ENCODE measurements around the gene IQSEC2. TPM values are rescaled to one million over a fixed set of nuclear protein-coding genes. Genes with fewer than 3 reads are reported as not detected.

IQSEC2 gene
- total and polyA plus RNA-seq, 4 donors, result 9.0 to 24.6 (median 17.4) TPM

DNA sequence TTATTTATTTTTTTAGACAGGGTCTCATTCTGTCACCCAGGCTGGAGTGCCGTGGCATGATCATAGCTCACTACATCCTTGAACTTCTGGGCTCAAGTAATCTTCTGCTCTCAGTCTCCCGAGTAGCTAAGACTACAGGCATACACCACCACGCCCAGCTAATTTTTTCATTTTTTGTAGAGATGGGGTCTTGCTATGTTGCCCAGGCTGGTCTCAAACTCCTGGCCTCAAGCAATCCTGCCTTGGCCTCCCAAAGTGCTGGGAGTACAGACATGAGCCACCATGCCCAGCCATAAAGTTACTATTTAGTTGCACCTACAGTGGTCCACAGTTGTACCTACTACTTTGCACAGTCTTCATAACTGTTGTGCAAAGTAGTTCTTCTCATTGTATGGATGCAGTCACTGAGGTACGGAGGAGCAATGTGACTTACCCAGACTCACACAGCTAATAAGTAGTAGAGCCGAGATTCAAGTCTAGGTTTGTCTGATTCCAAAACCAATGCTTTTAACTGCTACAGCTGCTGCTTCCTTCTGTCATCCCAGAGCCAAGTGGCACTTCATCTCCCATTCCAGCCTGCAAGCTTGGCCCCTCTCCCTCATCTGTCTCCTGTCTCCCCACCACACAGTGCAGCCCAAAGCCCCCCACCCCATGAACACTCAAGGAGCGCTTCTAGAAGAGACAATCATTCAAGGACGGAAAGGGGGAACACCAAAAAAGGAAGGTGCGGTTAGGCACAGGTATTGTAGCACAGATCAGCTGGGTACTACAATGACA lies 24.0 kb upstream of the IQSEC2 start:
- Histone ChIP-seq H3K4me1 (ENCODE audit: control insufficient read depth in 5 of 5, insufficient read depth in 5 of 5, low read length in 5 of 5) (peaks cover 0 to 13% (median 0%) of the 10 kb centered on the region in 5 donors), H3K9me3 (ENCODE audit: control insufficient read depth in 4 of 4, insufficient read depth in 3 of 4, low read length in 3 of 4) (peaks cover 0 to 2% (median 0%) of the 10 kb centered on the region in 4 donors), H3K9ac (ENCODE audit: insufficient read depth in 1 of 2, low read length in 2 of 2) (no peak overlapping the region), H3K27me3 (ENCODE audit: control insufficient read depth in 3 of 3, insufficient read depth in 3 of 3, low read length in 2 of 3) (peaks cover 0 to 20% (median 17%) of the 10 kb centered on the region in 3 donors), H3K27ac (ENCODE audit: low read depth in 1 of 2, low read length in 1 of 2) (no peak overlapping the region), H3K4me3 (no peak overlapping the region), H3K36me3 (ENCODE audit: control insufficient read depth in 4 of 4, insufficient read depth in 4 of 4, low read length in 4 of 4) (no peaks in the 10 kb centered on the region)
- TF ChIP-seq CTCF (IDR thresholded peaks at IDR 0.05; ENCODE audit: control extremely low read depth, extremely low read depth), result no peak
- no peak for ATAC-seq (ENCODE audit: insufficient read depth, low FRiP score)
- peak; percentile 61 to 79 (median 72) for DNase-seq
- WGBS, 2 donors, result 87 to 91% methylated on average over 8 of the region's 8 CpGs

DNA sequence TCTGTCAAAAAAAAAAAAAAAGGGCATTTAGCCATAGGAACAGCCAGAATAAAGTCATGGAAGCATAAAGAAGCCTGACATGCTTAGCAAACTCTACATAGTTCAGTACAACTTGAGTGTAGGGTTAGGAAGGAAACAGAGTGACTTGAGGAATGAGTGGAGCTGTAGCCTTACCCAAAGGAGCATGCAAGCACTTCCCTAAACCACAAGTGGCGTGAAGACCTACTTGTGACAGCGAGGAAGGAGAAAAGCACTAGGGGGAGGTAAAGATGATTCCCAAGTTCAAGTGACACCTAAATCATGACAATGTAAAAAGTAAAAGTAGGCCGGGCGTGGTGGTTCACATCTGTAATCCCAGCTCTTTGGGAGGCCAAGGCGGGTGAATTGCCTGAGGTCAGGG lies 21.8 kb upstream of the IQSEC2 start:
- Histone ChIP-seq H3K27me3 (ENCODE audit: control insufficient read depth in 3 of 3, insufficient read depth in 3 of 3, low read length in 2 of 3) (peaks cover 0 to 28% (median 22%) of the 10 kb centered on the region in 3 donors), H3K27ac (ENCODE audit: low read depth in 1 of 2, low read length in 1 of 2) (no peak overlapping the region), H3K9me3 (ENCODE audit: control insufficient read depth in 4 of 4, insufficient read depth in 3 of 4, low read length in 3 of 4) (peaks cover 0 to 2% (median 0%) of the 10 kb centered on the region in 4 donors), H3K9ac (ENCODE audit: insufficient read depth in 1 of 2, low read length in 2 of 2) (no peak overlapping the region), H3K36me3 (ENCODE audit: control insufficient read depth in 4 of 4, insufficient read depth in 4 of 4, low read length in 4 of 4) (no peaks in the 10 kb centered on the region), H3K4me1 (ENCODE audit: control insufficient read depth in 5 of 5, insufficient read depth in 5 of 5, low read length in 5 of 5) (peaks cover 0 to 13% (median 0%) of the 10 kb centered on the region in 5 donors), H3K4me3 (no peak overlapping the region)
- TF ChIP-seq CTCF (IDR thresholded peaks at IDR 0.05; ENCODE audit: control extremely low read depth, extremely low read depth), result no peak
- DNase-seq, result no peak
- ATAC-seq (ENCODE audit: insufficient read depth, low FRiP score), result no peak
- 76 to 84% methylated on average over 5 of the region's 5 CpGs for WGBS, 2 donors

- no peak for TF ChIP-seq CTCF (IDR thresholded peaks at IDR 0.05; ENCODE audit: control extremely low read depth, extremely low read depth)
- Histone ChIP-seq H3K9me3 (ENCODE audit: control insufficient read depth in 4 of 4, insufficient read depth in 3 of 4, low read length in 3 of 4) (peaks cover 0 to 2% (median 0%) of the 10 kb centered on the region in 4 donors), H3K9ac (ENCODE audit: insufficient read depth in 1 of 2, low read length in 2 of 2) (no peak overlapping the region), H3K4me3 (no peak overlapping the region), H3K36me3 (ENCODE audit: control insufficient read depth in 4 of 4, insufficient read depth in 4 of 4, low read length in 4 of 4) (no peaks in the 10 kb centered on the region), H3K27me3 (ENCODE audit: control insufficient read depth in 3 of 3, insufficient read depth in 3 of 3, low read length in 2 of 3) (peaks cover 0 to 25% (median 22%) of the 10 kb centered on the region in 3 donors), H3K27ac (ENCODE audit: low read depth in 1 of 2, low read length in 1 of 2) (no peak overlapping the region), H3K4me1 (ENCODE audit: control insufficient read depth in 5 of 5, insufficient read depth in 5 of 5, low read length in 5 of 5) (no peaks in the 10 kb centered on the region)
- ATAC-seq (ENCODE audit: insufficient read depth, low FRiP score), result no peak
- no peak for DNase-seq
- WGBS, 2 donors, result 87 to 98% methylated on average over 3 of the region's 3 CpGs
These were observed 18.8 kb upstream of the IQSEC2 start for GRCh38 chrX:53300157-53300556.
